ENCODE results near the gene LIFR. TPM values are rescaled to one million over a fixed set of nuclear protein-coding genes. Genes with fewer than 3 reads are reported as not detected.

The LIFR gene
- total RNA-seq, 4 donors from 2014 or later, result 18.7 to 71.4 (median 31.3) TPM

GRCh38 chr5:38426490-38426889, 130.0 kb downstream of the LIFR start:
- Histone ChIP-seq H3K36me3 (no peaks in the 10 kb centered on the region), H3K9me3 (no peaks in the 10 kb centered on the region), H3K27ac (no peak overlapping the region), H3K27me3 (no peaks in the 10 kb centered on the region), H3K4me3 (no peak overlapping the region), H3K4me1 (no peaks in the 10 kb centered on the region)
- TF ChIP-seq POLR2A (IDR thresholded peaks at IDR 0.05) (no peak), CTCF (IDR thresholded peaks at IDR 0.05) (no peak), EP300 (IDR thresholded peaks at IDR 0.05) (no peak), POLR2AphosphoS5 (IDR thresholded peaks at IDR 0.05) (no peak)
- peak in 1 of 2 donors; percentile 9 for DNase-seq (ENCODE audit: low spot score in 2 of 2)
- WGBS, result 93% methylated on average over 1 of the region's 1 CpG

Measured in suprapubic skin (tissue), 4 donors.